HG03135 (cell line): ENCODE measurements around the gene TNFRSF19.
"Not testable (repeated sequence)": the region's sequence is repeated elsewhere in the genome, so short reads cannot be mapped to it uniquely, and the experiment has no call there.

Experiments used
- ATAC-seq: cut with Tn5 transposase; IDR thresholded peaks from one replicate; pipeline ENCODE4 v1.9.1; 2021; ENCODE audit warnings: mild to moderate bottlenecking, moderate library complexity; ENCODE audit not compliant: unreplicated experiment

Gene TNFRSF19

DNA sequence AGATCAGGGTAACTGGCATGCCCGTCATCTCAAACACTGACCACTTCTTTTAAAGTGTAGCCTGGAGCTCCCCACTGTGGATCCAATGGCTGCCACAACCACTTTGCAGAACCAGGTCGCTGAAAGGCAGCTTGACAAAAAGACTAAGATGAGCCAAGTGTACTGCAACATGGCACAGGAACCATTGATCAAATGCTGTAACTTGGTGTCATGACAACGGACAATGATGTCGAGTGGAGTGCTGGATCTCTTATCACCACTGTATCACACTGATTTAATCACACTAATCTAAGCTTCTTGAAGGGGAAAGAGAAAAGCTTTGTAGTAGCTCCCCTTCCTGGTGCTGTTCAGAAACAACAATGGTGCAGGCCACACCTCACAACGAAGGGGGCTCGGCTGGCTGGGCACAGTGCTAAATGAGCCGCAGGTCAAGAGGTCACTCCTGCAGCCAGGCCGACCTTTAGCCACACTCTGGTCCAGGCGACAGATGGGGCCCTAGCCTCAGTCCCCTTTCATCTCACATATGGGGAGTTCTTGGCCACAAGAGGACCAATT, 2.2 kb upstream of the TNFRSF19 start:
- no peak for ATAC-seq

DNA sequence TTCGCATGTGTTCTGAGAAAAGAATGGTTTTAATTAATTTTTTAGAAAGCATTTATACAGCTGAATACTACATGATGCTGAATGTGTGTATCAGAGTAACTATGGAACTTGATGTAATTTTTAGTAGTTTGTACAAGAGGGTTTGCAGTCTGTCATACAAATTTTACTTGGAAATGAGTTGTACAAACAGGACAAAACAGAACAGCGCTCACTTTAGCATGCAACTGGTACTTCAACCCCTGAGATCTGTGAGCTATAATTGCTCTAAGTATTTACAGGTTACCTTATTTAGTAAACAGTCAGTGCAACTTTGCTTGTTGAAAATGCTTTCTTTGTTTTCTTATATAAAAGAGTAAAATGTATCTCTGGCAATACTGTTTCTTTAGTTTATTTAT, 706 bp downstream of the TNFRSF19 start:
- no peak for ATAC-seq

DNA sequence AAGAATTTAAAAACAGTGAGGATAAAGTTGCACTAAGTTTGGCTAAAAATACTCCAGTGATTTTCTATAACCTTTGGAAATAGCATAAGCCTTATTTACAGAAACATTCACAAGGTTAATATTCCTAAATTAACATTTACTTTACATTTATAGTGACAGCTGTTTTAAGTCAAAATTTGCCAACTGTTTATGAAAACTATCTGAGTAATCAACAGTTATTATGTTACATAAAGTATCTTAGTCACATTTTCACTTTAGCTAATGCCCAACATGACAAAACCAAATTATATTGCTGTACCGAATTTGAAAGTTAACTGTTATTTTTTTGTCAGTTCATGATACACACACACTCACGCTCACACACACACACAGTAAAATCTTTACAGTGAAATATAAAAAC, 1.2 kb downstream of the TNFRSF19 start:
- no peak for ATAC-seq

DNA sequence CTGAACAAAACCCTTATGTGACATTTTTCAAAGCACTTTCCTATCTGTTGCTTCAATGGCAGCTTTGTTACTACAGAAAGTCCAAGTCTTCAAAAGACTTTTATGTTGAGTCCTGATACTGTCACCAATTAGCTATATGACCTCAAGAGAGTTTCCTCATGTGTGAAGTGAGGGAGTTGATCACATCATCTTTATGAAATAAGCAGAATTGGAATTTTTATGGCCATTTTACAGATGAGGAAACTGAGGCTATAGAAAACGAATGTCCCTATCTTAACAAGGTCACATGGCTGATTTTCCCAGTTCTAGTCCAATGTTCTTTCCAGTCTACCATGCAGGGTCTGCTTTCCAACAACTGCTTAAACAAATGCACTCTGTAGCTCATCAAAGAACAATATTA, 2.6 kb downstream of the TNFRSF19 start:
- no peak for ATAC-seq

DNA sequence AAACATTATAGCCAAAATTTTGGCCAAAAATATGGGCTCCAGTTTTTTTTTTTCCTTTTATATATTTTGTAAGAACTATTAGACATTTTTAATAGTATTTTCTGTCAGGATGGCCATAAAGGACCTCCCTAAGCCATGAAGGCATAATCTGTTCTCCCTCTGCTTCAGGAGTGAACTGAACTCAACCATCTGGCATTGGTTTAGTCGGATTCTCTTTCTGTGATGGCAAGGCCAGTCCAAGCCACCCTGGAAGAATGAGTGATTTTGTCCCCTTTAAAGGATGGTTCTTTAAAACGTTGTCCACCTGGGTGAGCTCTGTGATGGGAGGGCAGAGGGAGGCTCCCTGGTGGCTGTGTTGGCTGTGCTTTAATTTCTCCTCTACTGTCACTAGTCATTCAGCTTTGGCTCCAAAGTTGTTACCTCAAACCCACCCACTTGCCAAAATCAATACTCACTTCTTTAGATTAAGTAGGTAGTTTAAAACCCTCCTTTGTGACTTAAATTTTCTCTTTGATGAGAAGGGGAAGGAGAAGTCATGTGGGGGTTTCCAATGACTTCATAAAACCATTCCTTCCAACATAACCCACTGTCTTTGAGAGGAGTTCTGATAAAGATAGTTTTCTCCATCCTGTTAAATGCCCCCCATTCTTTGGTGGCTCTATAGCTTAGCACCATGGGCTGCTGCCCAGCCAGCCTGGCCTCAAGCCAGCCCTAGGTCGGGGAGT, 4.4 kb downstream of the TNFRSF19 start:
- ATAC-seq, result no peak

DNA sequence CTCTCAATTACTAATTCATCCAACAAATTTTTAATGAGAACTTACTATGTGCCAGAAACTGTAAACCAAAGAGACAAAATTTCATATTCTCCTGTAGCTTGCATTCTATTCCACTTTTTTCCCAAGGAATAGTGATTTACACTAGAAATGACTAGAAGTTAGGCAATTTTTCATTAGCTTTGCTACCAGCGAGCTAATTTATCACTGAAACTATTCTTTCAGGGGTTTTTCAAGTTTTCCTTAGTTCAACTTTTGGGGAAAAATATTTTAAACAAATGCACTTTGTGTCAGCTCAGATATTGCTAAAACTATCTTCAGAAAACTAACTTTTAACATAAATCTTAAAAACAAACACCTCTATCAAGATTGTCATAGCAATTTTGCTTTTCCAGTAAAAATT, 5.4 kb downstream of the TNFRSF19 start:
- no peak for ATAC-seq

DNA sequence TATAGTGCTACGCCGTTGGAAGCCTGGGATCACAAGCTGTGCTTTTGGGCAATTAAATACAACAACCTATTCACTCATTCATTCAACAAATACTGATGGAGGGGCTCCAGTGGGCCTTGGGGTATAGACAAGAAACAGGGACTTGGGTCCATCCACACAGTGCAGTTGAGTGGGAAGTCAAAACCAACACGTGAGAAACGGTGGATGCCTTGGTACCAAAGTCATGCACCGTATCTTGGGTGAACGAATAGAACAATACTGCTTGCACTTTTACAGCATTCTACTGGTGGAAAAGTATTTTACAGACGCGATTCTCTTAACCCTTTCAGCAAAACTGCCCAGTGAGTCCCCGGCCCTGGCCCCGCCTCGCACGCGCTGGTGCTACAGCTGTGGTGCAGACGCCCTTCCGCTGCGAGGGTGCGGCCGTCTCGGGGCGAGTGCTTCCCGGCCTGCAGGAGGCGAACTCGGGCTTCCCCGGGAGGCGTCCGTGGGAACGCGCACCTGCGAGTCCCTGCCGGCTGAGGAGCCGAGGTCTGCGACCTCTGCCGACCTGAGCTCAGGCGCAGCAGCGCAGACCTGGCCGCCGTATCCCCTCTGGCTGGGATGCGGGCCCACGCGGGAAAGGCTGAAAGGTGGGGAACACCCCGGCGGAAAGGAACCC, 8.3 kb downstream of the TNFRSF19 start:
- ATAC-seq, result peak; percentile 65

DNA sequence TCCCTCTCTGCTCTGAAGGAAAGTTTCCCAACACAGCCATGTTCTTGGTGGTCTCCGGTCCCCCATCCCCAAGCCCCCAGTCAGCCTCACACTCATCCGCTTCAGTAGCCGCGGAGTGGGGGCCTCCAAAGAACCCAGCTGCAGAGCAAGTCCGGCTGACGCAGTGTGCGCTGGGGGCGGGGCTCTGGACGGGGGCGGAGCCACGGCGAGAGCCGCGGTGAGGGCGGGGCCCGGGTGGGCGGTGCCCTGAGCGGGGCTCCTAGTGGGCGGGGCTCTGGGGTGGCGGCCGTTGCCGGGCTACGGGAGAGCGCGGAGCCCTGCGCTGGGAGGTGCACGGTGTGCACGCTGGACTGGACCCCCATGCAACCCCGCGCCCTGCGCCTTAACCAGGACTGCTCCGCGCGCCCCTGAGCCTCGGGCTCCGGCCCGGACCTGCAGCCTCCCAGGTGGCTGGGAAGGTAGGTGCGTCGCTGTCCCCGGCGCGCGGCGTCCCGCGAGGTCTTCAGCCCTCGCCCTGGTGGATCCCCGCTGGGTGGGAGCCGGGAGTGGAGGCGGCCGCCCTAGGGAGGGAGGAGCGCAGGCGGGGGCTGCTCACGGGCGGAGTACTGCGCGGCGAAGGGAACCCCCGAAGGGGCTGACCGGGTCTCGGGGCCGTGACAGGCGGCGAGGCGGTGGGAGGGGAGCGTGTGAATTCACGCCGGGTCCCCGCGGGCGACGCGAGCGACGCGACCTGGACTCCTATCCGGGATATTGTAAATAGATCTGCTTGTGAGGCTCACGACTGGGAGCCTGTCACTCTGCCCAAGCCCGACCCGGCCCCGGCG, 9.1 kb downstream of the TNFRSF19 start:
- peak; percentile 90 for ATAC-seq

DNA sequence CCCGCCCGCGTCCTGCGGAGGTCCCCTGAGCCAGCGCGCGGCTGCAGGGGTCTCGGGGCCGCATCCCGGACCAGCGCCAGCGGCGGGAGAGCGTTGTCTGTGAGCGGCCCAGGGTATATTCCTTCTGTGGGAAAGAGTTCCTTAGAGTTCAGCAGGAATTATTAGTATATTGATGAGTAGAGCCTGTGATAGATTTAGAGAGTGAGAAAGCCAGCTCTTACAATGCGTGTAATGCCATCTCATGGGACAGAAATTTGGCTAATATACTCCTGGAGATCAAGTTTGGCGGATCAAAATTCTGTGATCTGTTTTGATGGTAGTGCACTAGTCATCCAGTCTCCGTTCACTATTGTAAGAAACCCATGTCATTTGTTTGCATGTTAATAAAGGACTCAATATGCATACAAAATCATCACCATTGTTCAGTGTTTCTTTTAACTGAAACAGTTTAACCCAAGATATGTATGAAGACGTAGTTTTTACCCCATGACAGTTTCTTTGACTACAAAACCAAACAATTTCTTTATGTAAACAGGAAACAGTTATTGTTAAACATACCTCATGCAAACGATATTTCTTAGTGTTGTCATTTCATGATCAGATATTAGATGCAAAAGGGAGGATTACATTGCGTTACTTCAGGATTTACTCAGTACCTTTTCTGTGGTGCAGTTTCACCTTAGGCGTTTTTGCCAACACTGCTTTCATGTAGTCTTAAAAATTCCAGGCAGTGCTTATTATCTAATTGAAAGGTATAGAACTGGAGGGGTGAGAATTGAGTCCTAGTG, 9.9 kb downstream of the TNFRSF19 start:
- ATAC-seq, result no peak

DNA sequence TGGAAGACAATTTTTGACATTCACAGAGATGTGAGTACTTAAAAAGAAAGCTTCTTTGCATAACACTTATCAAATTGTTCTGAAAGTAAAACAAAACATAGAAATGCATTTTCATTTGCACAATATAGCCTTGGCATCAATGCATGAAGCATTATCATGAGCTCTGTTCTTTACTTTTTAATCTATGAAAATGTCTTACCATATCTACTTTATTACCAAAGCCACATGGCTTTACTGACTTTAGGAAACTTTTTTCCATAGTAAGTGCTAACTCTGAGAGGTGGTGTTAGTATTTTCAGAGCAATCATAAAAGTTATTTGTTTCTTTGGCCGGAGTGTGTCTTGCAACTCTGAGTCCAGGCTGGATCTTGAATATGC, 10.5 kb downstream of the TNFRSF19 start:
- no peak for ATAC-seq

DNA sequence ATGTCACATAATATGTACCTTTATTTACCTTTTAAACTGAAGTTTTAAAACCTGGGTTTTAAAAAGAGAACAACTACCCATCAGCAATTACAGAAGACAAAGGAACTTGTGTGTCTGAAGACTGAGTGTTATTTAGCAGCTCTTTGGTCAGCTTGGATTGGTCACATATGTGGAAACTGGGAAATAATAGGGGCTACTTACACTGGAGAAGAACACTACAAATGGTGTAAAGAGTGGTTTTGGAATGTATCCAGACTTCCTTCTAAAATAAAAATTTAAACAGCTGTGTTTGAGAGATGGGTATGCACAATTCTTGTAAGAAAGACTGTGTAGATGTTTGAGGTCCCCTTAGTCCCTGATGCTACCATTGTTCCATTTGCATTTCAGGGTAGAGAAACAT, 13.3 kb downstream of the TNFRSF19 start:
- ATAC-seq, result no peak

DNA sequence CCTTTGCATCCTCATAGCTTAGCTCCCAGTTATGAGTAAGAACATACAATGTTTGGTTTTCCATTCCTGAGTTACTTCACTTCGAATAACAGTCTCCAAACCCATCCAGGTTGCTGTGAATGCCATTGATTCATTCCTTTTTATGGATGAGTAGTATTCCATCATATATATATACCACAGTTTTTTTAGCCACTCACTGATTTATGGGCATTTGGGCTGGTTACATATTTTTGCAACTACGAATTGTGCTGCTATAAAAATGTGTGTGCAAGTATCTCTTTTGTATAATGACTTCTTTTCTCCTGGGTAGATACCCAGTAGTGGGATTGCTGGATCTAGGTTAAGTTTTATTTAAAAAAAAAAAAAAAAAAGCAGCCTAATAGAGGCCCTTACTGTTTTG, 14.1 kb downstream of the TNFRSF19 start:
- no peak for ATAC-seq

DNA sequence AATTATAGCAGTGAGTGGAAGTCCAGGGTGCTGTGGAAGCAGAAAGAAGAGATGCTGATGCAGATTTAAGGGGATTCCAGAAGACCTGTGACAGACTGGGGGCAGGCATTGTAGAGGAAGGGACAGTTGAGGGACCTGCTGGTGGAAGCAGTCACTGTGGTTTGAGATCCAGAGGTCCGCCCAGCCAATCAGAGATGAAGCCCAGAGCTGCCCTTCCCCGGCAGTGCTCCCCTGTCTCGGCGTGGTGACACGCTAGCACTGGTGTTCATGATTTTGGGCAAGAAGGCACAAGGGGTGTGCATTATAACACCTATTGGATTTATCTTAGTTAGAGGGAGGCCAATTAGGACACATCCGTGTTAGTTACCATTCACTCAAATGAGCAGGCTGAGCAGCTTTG, 16.1 kb downstream of the TNFRSF19 start:
- ATAC-seq, result no peak

DNA sequence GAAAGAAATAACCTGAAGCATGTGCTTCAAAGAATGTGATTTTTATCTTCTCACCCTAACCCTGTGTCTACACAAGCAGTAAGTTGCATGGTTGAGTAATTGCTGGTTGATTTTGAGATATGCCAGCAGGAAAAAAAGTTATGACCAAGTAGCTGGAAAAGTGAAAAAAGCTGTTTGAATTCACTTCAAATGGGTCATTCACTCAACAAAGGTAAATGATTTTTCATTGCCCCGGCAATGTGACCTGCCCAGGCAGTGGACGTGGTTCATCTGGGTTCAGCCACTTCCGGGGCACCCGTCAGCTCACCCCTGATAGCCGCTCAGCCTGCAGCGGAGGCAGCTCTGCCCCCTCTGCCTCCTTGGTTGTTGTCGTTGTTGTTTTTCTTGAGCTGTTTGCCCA, 18.5 kb downstream of the TNFRSF19 start:
- ATAC-seq, result no peak

DNA sequence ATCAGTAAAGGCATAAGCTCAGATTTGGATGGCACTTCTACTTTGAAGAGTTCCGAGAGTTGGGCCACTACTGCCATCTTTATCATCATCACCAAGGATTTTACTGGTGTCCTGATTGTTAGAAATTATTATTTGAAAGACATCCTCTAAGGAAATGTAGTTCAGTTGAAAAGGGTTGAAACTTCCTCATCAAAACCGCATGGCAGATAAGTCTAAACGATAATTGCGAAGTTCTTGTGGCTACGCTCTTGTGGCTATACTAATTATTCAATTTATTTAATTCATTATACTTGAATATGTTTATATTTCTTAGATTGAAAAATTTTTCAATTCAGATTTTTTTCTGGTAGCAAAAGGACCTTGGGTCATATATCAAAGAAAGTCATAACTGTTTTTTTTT, 22.4 kb downstream of the TNFRSF19 start:
- no peak for ATAC-seq

DNA sequence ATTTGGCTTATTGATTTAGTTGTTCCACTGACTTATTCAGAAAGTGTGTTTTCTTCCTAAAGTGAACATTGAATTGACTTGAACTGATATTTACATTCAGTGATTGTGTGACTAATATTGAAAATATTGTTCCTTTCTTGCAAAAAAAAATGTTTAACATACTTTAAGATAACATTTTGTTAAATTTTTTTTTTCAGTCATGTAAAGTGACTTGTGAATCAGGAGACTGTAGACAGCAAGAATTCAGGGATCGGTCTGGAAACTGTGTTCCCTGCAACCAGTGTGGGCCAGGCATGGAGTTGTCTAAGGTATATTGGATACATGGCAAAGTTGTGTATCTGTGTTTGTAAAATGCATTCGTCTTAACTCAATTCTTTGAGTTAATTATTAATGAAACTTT, 22.9 kb downstream of the TNFRSF19 start:
- ATAC-seq, result no peak

DNA sequence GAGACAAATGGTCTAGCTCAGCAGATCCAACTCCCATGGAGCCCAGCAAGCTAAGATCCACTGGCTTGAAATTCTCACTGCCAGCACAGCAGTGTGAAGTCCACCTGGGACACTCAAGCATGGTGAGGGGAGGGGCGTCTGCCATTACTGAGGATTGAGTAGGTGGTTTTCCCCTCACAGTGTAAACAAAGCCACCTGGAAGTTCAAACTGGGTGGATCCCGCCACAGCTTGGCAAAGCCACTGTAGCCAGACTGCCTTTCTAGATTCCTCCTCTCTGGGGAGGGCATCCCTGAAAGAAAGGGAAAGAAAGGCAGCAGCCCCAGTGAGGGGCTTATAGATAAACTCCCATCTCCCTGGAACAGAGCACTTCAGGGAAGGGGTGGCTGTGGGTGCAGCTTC, 24.1 kb downstream of the TNFRSF19 start:
- ATAC-seq, result not testable (repeated sequence)

DNA sequence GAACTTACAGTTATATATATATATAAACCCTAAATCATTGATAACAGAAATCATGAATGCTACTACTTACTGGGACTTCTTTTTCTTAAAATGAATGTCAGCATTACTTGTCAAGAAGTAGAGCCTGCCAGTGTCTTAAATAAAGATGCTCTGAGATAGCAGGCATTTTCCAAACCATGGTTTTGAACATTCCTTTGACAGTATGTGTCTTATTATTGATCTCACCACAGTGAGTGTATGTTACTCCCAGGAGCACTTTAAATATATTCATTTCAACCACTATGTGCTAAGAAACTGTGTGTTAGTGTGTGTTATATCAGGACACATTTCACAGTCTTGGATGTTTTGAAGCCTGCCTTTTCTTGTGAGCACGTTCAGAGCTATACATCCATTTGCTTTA, 28.2 kb downstream of the TNFRSF19 start:
- no peak for ATAC-seq

DNA sequence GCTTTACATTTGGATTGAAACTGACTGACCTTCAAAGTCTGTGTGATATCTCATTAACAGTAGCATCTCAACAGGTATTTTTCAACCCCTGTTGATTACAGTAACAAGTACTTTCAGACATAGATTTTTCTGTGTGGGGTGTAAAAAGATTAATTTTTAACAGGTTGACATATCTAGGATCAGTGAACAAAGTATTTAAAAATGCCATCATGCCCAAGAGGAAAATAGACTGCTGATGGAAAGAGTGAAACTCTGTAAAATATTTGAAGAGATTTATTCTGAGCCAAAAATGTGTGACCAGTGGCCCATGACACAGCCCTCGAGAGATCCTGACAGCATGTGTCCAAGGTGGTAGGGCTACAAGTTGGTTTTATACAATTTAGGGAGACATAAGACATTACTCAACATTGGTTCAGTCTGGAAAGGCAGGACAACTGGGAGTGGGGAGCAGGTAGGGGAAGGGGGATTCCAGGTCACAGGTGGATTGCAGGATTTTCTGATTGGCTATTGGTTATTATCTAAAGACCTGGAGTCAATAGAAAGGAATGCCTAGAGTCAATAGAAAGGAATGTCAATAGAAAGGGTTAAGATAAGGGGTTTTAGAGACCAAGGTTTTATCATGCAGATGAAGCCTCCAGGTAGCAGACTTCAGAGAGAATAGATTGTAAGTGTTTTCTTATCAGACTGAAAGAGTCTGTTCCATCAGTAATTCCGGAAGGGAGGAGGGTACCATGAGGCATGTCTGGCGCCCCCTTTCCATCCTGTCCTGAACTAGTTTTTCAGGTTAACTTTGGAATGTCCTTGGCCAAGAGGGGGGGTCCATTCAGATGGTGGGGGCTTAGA, 29.1 kb downstream of the TNFRSF19 start:
- no peak for ATAC-seq

DNA sequence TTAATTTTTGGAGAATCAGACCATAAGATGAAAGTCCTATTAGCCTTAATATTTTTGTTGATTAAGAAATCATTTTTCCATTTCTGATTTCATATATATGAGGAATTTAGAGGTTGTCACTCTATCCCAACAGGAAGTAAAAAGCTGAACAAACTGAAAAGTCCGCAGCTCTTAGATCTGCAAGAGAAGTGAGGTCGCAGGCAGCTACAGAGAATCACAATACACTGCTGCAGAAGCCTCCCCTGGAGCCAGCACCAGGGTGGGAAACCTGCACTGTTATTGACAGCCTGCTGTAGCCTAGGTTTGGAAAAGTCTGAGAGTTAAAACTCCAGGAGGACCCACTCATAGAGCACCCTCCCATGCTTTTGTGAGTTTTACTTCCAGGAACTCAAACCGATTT, 29.9 kb downstream of the TNFRSF19 start:
- ATAC-seq, result no peak
